Neuron (in vitro differentiated cells): ENCODE measurements around the gene TMEM179B.

Experiments used
- H2AFZ ChIP-seq: one replicate; pipeline ENCODE4 v1.6.1; 2013; ENCODE audit warnings: low read depth, mild to moderate bottlenecking, inconsistent platforms, low read length, moderate library complexity
- H3K27me3 ChIP-seq: one replicate; pipeline ENCODE4 v1.6.1; 2013; ENCODE audit warnings: low read length; ENCODE audit not compliant: insufficient read depth
- H3K36me3 ChIP-seq: one replicate; pipeline ENCODE4 v1.6.1; 2013; ENCODE audit warnings: low read length; ENCODE audit not compliant: insufficient read depth
- H3K4me1 ChIP-seq: one replicate; pipeline ENCODE4 v1.6.1; 2013; ENCODE audit warnings: low read length; ENCODE audit not compliant: insufficient read depth
- H3K4me3 ChIP-seq: 2 replicates; pipeline ENCODE4 v1.5.1; 2013; ENCODE audit warnings: mild to moderate bottlenecking, low read length, moderate library complexity
- H3K9me3 ChIP-seq: one replicate; pipeline ENCODE4 v1.6.1; 2013; ENCODE audit warnings: low read length

The TMEM179B gene

DNA sequence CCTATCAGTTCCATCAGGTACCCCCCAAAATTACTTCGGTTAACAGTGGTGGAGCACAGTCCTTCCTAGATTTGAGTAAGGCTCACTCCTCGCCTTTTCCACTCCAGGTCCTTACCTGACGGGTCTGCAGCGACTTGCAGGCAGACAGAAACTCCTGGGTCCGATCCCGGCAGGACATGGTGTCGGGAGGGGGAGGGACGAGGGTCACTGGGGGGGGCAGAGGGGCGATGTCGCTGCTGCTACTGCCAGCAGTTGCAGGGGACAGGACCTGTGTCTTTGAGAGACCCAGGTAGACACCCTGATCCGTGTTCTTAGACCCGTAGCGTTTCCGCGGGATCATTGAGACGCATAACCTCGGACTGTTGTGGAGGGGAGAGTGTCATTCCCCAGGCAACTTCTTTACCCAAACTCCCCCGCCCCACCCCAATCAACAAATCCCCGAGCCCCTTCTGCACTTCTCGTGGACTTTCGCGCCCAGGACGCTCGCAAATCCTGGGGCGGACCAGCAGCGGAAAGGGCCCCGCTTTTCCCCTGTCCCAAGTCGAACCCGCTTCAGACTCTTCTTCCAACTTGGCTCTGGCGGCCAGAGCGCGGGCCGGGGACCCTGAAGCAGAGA is 43.8 kb downstream of the TMEM179B start:
- H3K27me3 ChIP-seq: no peaks in the 10 kb centered on the region
- peak overlapping the region; percentile 81 for H3K4me3 ChIP-seq
- peak overlapping the region; percentile 84 for H2AFZ ChIP-seq
- H3K36me3 ChIP-seq: peaks cover 36% of the 10 kb centered on the region
- H3K4me1 ChIP-seq: peaks cover 18% of the 10 kb centered on the region
- no peaks in the 10 kb centered on the region for H3K9me3 ChIP-seq

DNA sequence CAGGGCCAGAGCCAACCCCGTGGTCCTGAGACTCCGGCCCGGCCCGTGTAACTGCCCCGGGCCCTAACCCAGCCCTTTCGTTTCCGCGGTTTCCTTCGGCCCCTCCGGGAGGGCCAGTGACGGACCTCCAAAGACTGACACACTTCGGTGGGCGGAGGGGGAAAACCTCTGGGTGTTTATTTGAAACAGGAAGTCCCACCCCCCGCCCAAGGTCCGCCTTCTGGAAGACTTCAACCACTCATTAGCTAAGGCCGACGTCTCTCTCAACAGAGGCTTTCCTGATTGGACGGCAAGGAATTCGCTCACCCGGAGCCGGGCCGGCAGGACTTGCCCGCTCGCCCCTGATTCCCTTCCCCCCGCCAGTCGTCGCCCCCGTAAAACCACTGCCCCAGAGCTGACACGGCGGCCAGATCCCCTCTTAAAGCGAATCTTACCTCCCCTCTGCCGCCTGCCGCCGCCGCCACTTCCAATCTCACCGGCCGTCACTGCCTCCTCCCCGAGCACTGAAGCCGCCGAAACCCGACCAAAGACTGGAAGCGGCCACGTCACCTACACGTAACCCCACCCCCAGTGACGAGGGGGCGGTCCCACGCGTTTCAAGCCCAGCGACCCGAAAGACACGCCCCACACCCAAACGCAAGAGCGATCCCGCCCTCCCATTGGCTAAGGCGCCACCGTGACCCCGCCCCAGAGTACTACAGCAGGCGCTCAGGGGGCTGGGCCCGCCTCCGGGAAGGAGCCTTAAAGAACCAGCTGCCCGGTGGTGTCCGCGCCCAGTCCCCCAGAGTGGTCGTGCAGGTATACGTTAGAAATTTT is 44.5 kb downstream of the TMEM179B start, which contains the start of gene STX5:
TSS of gene STX5 (minus strand) at position 532 of the 816 bp plus-strand sequence. CDS start 808 bp downstream, outside the sequence.
- H3K9me3 ChIP-seq: no peaks in the 10 kb centered on the region
- H3K4me1 ChIP-seq: peaks cover 18% of the 10 kb centered on the region
- H3K4me3 ChIP-seq: peak within 1 kb of the TSS; percentile 81
- peaks cover 39% of the 10 kb centered on the region for H3K36me3 ChIP-seq
- no peaks in the 10 kb centered on the region for H3K27me3 ChIP-seq
- peak within 1 kb of the TSS; percentile 84 for H2AFZ ChIP-seq

DNA sequence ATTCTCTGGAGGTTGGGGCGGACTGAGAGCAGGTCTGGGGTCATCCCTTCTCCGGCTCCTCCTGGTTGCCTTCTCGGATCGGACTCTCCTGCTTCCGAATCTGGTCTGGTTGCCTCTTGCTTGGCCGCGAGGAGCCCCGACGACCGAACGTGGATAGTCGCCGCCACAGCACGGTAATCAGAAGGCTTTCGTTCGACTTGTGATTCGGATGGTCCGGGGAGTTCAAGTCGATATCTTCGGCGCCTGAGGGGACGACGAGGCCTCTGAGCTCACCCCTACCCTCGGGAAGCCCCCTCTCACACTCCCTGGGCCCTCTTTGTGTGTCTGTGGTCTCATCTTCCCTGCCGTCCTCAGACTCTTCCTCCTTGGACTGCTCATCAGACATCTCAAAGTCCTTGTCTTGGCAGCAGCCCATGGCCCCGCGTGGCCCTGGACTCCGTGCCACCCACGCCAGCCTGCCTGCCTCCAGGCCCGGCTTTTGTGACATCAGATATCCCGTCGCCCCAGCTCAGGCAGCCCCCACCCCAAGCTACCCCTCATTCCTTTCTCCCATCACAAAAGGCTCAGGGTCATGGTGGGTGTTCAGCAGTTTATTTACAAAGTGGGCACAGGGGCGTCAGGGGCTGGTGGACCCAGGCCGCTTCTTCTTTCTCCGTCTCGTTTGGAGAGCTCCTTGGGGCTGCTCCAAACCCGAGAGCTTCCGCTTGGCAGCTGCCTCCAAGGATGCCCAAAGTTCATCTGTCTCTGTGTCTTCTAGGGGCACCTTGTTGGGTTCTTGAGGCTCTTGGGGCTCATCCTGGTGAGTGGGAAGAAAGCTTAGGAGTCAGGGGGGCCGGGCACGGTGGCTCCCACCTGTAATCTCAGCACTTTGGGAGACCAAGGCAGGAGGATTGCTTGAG is 45.4 kb downstream of the TMEM179B start, which contains the start of gene TEX54:
TSS of gene TEX54 (minus strand) at position 506 of the 899 bp plus-strand sequence.
- Histone ChIP-seq H3K4me3 (peak within 1 kb of the TSS; percentile 81), H3K9me3 (no peaks in the 10 kb centered on the region), H3K36me3 (peaks cover 38% of the 10 kb centered on the region), H2AFZ (peak within 1 kb of the TSS; percentile 84), H3K4me1 (peaks cover 18% of the 10 kb centered on the region), H3K27me3 (no peaks in the 10 kb centered on the region)

DNA sequence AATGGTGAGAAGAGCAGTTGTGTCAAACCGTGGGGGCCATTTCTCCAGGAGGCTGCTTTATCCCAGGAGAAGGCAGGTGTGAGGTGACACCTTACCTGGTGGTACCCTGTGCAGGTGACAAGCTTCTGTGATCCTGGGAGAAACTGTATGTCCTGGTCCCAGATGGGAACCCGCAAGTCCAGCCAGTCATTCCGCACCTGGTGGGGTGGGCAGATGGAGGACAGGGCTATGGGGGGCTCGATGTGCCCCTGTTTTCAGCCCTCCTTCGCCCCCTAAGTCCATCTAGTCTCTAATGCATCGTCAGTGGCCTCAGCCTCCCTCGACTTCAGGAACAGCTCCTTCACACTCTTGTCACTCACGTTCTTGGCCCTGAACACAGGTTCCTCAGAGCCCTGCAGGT is 48.1 kb downstream of the TMEM179B start:
- Histone ChIP-seq H3K4me3 (no peak overlapping the region), H2AFZ (no peak overlapping the region), H3K27me3 (no peaks in the 10 kb centered on the region), H3K36me3 (peaks cover 38% of the 10 kb centered on the region), H3K4me1 (peaks cover 22% of the 10 kb centered on the region), H3K9me3 (no peaks in the 10 kb centered on the region)

DNA sequence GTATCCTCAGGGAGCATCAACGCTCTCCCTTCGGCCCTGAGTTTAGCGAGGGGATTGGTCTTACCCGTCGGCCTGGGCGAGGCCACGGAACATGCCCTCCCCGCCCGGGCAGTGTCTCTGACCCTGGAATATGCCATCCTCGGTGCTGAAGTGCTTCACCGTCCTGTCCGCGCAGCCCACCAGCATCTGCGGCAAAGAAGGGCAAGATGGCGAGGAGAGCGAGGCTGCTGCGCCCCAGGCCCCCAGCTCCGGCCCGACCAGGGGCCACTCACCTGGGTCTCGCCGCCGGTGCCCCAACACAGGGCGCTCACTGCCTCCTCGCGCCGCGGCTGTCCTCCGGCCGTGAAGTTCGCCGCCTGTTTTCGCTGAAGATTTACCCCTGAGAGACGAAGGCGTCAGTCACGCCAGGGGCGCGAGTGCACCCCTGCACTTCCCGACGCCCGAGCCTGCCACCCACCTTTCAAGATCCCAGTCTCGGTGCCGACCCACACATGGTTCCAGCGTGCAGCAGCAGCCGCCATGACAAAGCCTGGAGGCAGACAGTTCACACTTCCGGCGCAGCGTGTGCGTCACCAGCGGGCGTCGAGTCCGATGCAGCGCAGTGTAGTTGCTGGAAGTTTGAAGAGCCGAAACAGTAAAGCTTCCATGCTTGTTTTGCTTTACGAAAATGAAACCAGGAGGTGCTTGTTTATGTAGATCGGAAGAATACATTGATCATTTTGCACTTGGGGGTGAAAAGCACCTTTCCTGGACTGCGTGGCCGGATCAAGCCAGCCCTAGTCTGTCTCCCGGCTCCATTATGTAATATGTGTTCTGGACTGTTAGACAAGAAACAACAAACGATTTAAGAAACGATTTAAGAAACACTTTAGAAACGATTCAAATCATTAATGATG is 52.1 kb downstream of the TMEM179B start, which contains the start of gene WDR74:
TSS of gene WDR74 (minus strand) at position 541 of the 896 bp plus-strand sequence. CDS start at position 521, 20 bp downstream.
- Histone ChIP-seq H3K4me1 (peaks cover 18% of the 10 kb centered on the region), H3K9me3 (no peaks in the 10 kb centered on the region), H3K36me3 (peaks cover 27% of the 10 kb centered on the region)

More for the DNA sequence above, 52.1 kb downstream of the TMEM179B start, which contains the start of gene WDR74:
- Histone ChIP-seq H3K27me3 (no peaks in the 10 kb centered on the region), H2AFZ (peak within 1 kb of the TSS; percentile 32), H3K4me3 (peak within 1 kb of the TSS; percentile 81)
